Cardiac septum (tissue), 1 donor: ENCODE measurements around the gene BRINP3. TPM values are rescaled to one million over a fixed set of nuclear protein-coding genes. Genes with fewer than 3 reads are reported as not detected.
"Not testable (repeated sequence)": the region's sequence is repeated elsewhere in the genome, so short reads cannot be mapped to it uniquely, and the experiment has no call there.

Experiments
- DNase-seq: peaks from one replicate; pipeline ENCODE4 v3.0.0-alpha.2; 2020; ENCODE audit warnings: low spot score
- intact Hi-C: fragments of 100-400 bp; cut with DNase I; formaldehyde crosslinking; loops from one replicate; pipeline ENCODE4 v1.14.0; 2022
- total RNA-seq: library from RNA; stranded (reverse); fragmentation: NEBNext Ultra II Directional; extraction: Animal tissue kit (Norgen Biotek cat#: 25700); gene quantifications from one replicate; pipeline ENCODE4 v1.2.1, GENCODE V29; 2021
- donor health status: DM: no; HTN: no; CAD: no.

BRINP3 gene
- total RNA-seq, 1 donor from 2014 or later = not detected

GRCh38 chr1:190144650-190145049 is 333.0 kb downstream of the BRINP3 start:
- intact Hi-C loops = no loop called here
- no peak for DNase-seq

GRCh38 chr1:190140644-190141043 is 337.0 kb downstream of the BRINP3 start:
- intact Hi-C loops = no loop called here
- DNase-seq = no peak

- no peak for DNase-seq
- intact Hi-C loops = no loop called here
These were observed 339.0 kb downstream of the BRINP3 start for GRCh38 chr1:190138702-190139101.

GRCh38 chr1:190138266-190138665 is 339.4 kb downstream of the BRINP3 start:
- no peak for DNase-seq
- intact Hi-C loops = no loop called here

- DNase-seq = no peak
- intact Hi-C loops = no loop called here
These were observed 348.3 kb downstream of the BRINP3 start for GRCh38 chr1:190129366-190129765.

- intact Hi-C loops = no loop called here
These were observed 350.9 kb downstream of the BRINP3 start for GRCh38 chr1:190126728-190127127.

GRCh38 chr1:190124068-190124467 is 353.6 kb downstream of the BRINP3 start:
- intact Hi-C loops = no loop called here
- DNase-seq = no peak

More at GRCh38 chr1:190126728-190127127, 350.9 kb downstream of the BRINP3 start:
- DNase-seq = no peak

- DNase-seq, intact Hi-C loops: not testable (repeated sequence)
These were observed 357.1 kb downstream of the BRINP3 start for GRCh38 chr1:190120564-190120963.

- no peak for DNase-seq
- intact Hi-C loops = no loop called here
These were observed 358.0 kb downstream of the BRINP3 start for GRCh38 chr1:190119683-190120082.

GRCh38 chr1:190116921-190117320 is 360.7 kb downstream of the BRINP3 start:
- intact Hi-C loops = no loop called here
- DNase-seq = no peak

GRCh38 chr1:190104961-190105360 is 372.7 kb downstream of the BRINP3 start:
- intact Hi-C loops = no loop called here
- DNase-seq = no peak

- no peak for DNase-seq
- intact Hi-C loops = no loop called here
These were observed 374.8 kb downstream of the BRINP3 start for GRCh38 chr1:190102757-190103326.

- intact Hi-C loops = no loop called here
These were observed 375.9 kb downstream of the BRINP3 start for GRCh38 chr1:190101756-190102155.

GRCh38 chr1:190098756-190099155 is 378.9 kb downstream of the BRINP3 start:
- DNase-seq = no peak
- intact Hi-C loops = no loop called here

More at GRCh38 chr1:190101756-190102155, 375.9 kb downstream of the BRINP3 start:
- no peak for DNase-seq

- DNase-seq = no peak
- intact Hi-C loops = no loop called here
These were observed 379.6 kb downstream of the BRINP3 start for GRCh38 chr1:190098107-190098506.

- intact Hi-C loops = no loop called here
- DNase-seq = no peak
These were observed 382.1 kb downstream of the BRINP3 start for GRCh38 chr1:190095596-190095995.

- no peak for DNase-seq
- intact Hi-C loops = no loop called here
These were observed 393.1 kb downstream of the BRINP3 start for GRCh38 chr1:190084552-190084951.

- intact Hi-C loops = no loop called here
- DNase-seq = no peak
These were observed 409.4 kb downstream of the BRINP3 start for GRCh38 chr1:190068304-190068703.

- intact Hi-C loops = no loop called here
- DNase-seq = no peak
These were observed 410.1 kb downstream of the BRINP3 start for GRCh38 chr1:190067592-190067991.

- intact Hi-C loops = no loop called here
- DNase-seq = no peak
These were observed 411.7 kb downstream of the BRINP3 start for GRCh38 chr1:190066011-190066410.

GRCh38 chr1:190049314-190049713 is 428.4 kb downstream of the BRINP3 start:
- intact Hi-C loops = no loop called here
- no peak for DNase-seq
